Measurements from ENCODE around the gene SH3RF3. TPM values are rescaled to one million over a fixed set of nuclear protein-coding genes. Genes with fewer than 3 reads are reported as not detected.

Gene SH3RF3
- total RNA-seq, 4 donors from 2014 or later, result 2.8 to 5.7 (median 3.0) TPM

DNA sequence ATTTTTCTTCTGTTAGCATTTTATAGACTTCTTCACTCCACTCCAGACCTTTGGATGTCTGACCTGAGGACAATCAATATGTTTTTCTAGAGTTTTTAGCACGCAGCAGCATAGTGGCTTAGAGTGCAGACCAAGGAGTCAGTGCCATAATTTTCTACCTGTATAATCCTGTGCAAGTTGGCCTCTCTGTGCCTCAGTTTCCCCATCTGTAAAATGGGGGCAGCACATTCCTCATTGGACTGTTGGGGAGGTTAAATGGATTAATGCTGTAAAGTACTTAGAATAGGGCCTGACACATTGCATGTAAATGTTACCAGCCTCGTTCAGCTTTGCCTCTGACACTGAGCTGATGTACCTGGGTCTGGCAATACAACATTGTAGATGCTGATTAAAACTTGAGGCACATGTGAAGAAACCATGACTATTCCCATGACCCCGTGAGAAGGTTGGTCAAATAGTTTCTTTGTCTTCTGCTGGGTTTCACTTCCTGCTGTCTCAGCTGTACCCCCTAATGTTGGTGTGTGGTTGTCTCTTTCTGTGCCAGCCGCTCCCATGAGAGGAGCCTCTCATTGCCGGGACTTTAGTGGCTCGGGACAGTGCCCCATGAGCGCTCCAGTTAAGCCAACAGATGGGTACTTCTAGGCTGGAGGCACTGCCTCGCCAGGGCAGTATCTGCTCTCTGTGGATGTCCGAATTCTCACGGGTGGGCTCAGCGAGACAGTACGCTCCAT is 125.3 kb downstream of the SH3RF3 start:
- no peak overlapping the region for H3K4me3 ChIP-seq
- H3K27ac ChIP-seq, result no peak overlapping the region
- no peaks in the 10 kb centered on the region for H3K36me3 ChIP-seq
- DNase-seq, result no peak
- no peaks in the 10 kb centered on the region for H3K27me3 ChIP-seq
- peaks cover 17 to 22% of the 10 kb centered on the region in 2 donors for H3K4me1 ChIP-seq
- H3K9me3 ChIP-seq, result no peaks in the 10 kb centered on the region
- no peak for TF ChIP-seq POLR2A (IDR thresholded peaks at IDR 0.05)
- TF ChIP-seq, protein P1, sequence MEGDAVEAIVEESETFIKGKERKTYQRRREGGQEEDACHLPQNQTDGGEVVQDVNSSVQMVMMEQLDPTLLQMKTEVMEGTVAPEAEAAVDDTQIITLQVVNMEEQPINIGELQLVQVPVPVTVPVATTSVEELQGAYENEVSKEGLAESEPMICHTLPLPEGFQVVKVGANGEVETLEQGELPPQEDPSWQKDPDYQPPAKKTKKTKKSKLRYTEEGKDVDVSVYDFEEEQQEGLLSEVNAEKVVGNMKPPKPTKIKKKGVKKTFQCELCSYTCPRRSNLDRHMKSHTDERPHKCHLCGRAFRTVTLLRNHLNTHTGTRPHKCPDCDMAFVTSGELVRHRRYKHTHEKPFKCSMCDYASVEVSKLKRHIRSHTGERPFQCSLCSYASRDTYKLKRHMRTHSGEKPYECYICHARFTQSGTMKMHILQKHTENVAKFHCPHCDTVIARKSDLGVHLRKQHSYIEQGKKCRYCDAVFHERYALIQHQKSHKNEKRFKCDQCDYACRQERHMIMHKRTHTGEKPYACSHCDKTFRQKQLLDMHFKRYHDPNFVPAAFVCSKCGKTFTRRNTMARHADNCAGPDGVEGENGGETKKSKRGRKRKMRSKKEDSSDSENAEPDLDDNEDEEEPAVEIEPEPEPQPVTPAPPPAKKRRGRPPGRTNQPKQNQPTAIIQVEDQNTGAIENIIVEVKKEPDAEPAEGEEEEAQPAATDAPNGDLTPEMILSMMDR (IDR thresholded peaks at IDR 0.05 in 4 of 5, conservative IDR thresholded peaks at IDR 0.05 in 1 of 5), result no peak
- in situ Hi-C loops (cut with MboI; ENCODE audit: low sequenced_read_pairs in 4 of 4) (no loop called here), intact Hi-C loops (cut with DNase I; ENCODE audit: low total_unique reads) (no loop called here)
- no peak for ATAC-seq

GRCh38 chr2:109255654-109256053 is 126.6 kb downstream of the SH3RF3 start:
- H3K9me3 ChIP-seq, result no peaks in the 10 kb centered on the region
- intact Hi-C loops (cut with DNase I; ENCODE audit: low total_unique reads), result no loop called here
- no peak for TF ChIP-seq POLR2A (IDR thresholded peaks at IDR 0.05)
- TF ChIP-seq, protein P1 (IDR thresholded peaks at IDR 0.05 in 4 of 5, conservative IDR thresholded peaks at IDR 0.05 in 1 of 5), result no peak
- no peak overlapping the region for H3K4me3 ChIP-seq
- H3K27ac ChIP-seq, result peak overlapping the region in 2 of 4 donors; percentile 9 to 25
- DNase-seq, result no peak
- peaks cover 17 to 25% of the 10 kb centered on the region in 2 donors for H3K4me1 ChIP-seq
- H3K36me3 ChIP-seq, result no peaks in the 10 kb centered on the region
- H3K27me3 ChIP-seq, result no peaks in the 10 kb centered on the region
- in situ Hi-C loops (cut with MboI; ENCODE audit: low sequenced_read_pairs in 4 of 4), result no loop called here
- ATAC-seq, result no peak

- intact Hi-C loops (cut with DNase I; ENCODE audit: low total_unique reads), result no loop called here
- H3K4me3 ChIP-seq, result no peak overlapping the region
- H3K27ac ChIP-seq, result peak overlapping the region in 2 of 4 donors; percentile 9 to 25
- DNase-seq (no peak), ATAC-seq (no peak)
- peaks cover 17 to 25% of the 10 kb centered on the region in 2 donors for H3K4me1 ChIP-seq
- no peaks in the 10 kb centered on the region for H3K27me3 ChIP-seq
- TF ChIP-seq POLR2A (IDR thresholded peaks at IDR 0.05), result no peak
- no peaks in the 10 kb centered on the region for H3K9me3 ChIP-seq
- in situ Hi-C loops (cut with MboI; ENCODE audit: low sequenced_read_pairs in 4 of 4), result no loop called here
- no peaks in the 10 kb centered on the region for H3K36me3 ChIP-seq
These were observed 127.1 kb downstream of the SH3RF3 start for GRCh38 chr2:109256111-109256510.

DNA sequence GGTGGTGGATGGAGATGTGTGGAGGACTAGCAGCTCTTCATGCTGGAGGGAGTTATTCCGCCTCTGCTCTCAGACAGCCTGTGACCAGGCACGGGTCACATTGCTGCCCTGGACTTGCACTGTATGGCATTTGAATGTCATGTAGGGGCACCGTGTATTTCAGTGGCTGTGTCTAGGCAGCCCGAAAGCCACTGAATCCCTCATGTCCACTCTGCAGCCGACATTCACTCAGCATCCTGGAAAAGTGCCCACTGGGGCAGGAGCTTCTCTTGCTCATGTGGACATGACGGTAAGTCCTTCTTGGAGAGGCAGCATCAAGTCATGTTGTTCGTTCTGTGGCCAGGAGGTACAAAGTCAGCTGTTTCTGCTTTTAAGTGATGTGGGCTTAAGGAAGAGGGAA is 127.9 kb downstream of the SH3RF3 start:
- no peak for TF ChIP-seq POLR2A (IDR thresholded peaks at IDR 0.05)
- TF ChIP-seq, protein P1 (IDR thresholded peaks at IDR 0.05 in 4 of 5, conservative IDR thresholded peaks at IDR 0.05 in 1 of 5), result no peak
- Histone ChIP-seq H3K27ac (no peak overlapping the region), H3K4me3 (no peak overlapping the region), H3K4me1 (peaks cover 17 to 25% of the 10 kb centered on the region in 2 donors), H3K27me3 (no peaks in the 10 kb centered on the region), H3K36me3 (no peaks in the 10 kb centered on the region), H3K9me3 (no peaks in the 10 kb centered on the region)
- ATAC-seq (peak in 1 of 2 donors; percentile 46), DNase-seq (peak in 1 of 2 donors; percentile 34)
- intact Hi-C loops (cut with DNase I; ENCODE audit: low total_unique reads), result no loop called here
- in situ Hi-C loops (cut with MboI; ENCODE audit: low sequenced_read_pairs in 4 of 4), result no loop called here

DNA sequence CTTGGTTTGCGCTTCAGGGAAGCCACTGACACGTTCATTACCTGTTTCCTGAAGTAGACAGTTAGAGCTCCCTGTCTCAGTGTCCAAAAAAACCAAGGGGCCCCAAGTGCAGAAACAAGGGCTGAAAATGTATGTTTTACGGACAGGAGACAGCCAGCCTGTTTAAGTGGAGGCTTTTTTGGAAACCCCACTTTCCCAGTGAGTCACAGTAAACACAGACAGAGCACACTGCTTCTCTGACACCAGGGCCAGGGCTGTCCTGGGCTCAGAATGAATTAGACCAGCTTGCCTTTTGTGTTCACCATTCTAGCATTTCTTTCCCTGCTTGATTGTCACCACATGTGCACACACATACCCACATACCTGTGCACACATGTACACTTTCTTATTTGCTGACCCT is 128.6 kb downstream of the SH3RF3 start:
- ATAC-seq (no peak), DNase-seq (no peak)
- no peaks in the 10 kb centered on the region for H3K9me3 ChIP-seq
- in situ Hi-C loops (cut with MboI; ENCODE audit: low sequenced_read_pairs in 4 of 4), result no loop called here
- H3K27me3 ChIP-seq, result no peaks in the 10 kb centered on the region
- intact Hi-C loops (cut with DNase I; ENCODE audit: low total_unique reads), result no loop called here
- H3K27ac ChIP-seq, result no peak overlapping the region
- H3K4me3 ChIP-seq, result no peak overlapping the region
- peaks cover 17 to 25% of the 10 kb centered on the region in 2 donors for H3K4me1 ChIP-seq
- H3K36me3 ChIP-seq, result no peaks in the 10 kb centered on the region
- TF ChIP-seq POLR2A (IDR thresholded peaks at IDR 0.05), result no peak
- TF ChIP-seq, protein P1 (IDR thresholded peaks at IDR 0.05 in 4 of 5, conservative IDR thresholded peaks at IDR 0.05 in 1 of 5), result no peak
